HG03095 (cell line): ENCODE measurements around the gene FADS1.

ENCODE experiments used
- ATAC-seq: cut with Tn5 transposase; IDR thresholded peaks from one replicate; pipeline ENCODE4 v1.9.1; 2021; ENCODE audit warnings: moderate library complexity; ENCODE audit not compliant: unreplicated experiment

The FADS1 gene

DNA sequence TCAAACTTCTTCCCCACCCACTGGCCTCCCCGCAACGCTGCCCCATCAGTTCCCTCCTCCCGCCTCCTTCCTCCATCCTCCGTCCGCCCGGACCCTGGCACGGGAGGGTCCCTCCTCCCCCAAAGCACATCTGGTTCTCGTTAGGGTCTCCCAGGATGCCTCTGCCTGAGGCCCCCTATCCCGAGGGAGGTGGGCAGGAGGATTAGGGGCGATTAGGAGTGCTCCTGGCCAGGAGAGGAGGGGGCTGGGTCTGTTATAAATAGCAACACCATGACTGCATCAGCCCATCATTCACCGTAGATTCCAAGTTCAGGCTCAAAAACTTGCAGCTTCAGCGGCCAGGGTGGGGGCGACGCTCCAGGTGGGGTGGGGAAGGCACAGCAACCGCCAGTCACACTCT lies 54.0 kb downstream of the FADS1 start:
- no peak for ATAC-seq

- ATAC-seq = no peak
These were observed 54.6 kb downstream of the FADS1 start for GRCh38 chr11:61762223-61762615.

- no peak for ATAC-seq
These were observed 55.2 kb downstream of the FADS1 start for GRCh38 chr11:61761440-61762222.

DNA sequence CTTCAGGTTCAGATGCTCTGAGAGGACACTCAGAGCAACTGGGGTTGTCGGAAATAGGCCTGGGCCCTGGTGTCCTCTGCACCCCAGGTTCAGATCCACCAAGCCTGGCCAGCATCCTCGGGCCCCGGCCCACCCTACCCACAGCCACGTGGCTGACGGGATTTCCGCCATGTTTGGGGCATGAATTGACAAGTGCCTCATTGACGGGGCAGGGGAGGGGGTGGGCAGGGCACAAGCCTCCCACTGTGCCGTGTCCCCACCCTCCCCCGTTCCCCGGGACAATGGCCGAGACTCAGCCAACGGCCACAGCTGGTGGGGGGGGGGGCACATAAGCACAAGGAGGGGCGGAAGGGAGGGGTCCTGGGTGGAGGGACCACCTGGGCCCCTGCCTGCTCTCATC lies 55.9 kb downstream of the FADS1 start:
- ATAC-seq = no peak

- no peak for ATAC-seq
These were observed 59.5 kb downstream of the FADS1 start for GRCh38 chr11:61757213-61757862.

GRCh38 chr11:61756452-61757212 lies 60.2 kb downstream of the FADS1 start:
- ATAC-seq = no peak

GRCh38 chr11:61756147-61756451 lies 60.7 kb downstream of the FADS1 start:
- no peak for ATAC-seq

GRCh38 chr11:61754534-61755482 lies 62.0 kb downstream of the FADS1 start:
- ATAC-seq = no peak

GRCh38 chr11:61753672-61754071 lies 63.1 kb downstream of the FADS1 start:
- no peak for ATAC-seq

- no peak for ATAC-seq
These were observed 63.8 kb downstream of the FADS1 start for GRCh38 chr11:61752925-61753521.

- ATAC-seq = no peak
These were observed 64.5 kb downstream of the FADS1 start, which contains the start of gene MYRF for GRCh38 chr11:61752117-61752924. MYRF (plus strand) TSS chr11:61752636; CDS start chr11:61752745, 109 bp downstream.

- no peak for ATAC-seq
These were observed 65.4 kb downstream of the FADS1 start for GRCh38 chr11:61751384-61751783.

- ATAC-seq = no peak
These were observed 66.1 kb downstream of the FADS1 start for GRCh38 chr11:61750631-61751273.
